ENCODE data around the gene FSTL4. TPM values are rescaled to one million over a fixed set of nuclear protein-coding genes. Genes with fewer than 3 reads are reported as not detected.

Gene FSTL4
- total and polyA plus RNA-seq, 2 of the 4 experiments (the other 2 are of a cell fraction), result 0.18 TPM; not detected in 1

GRCh38 chr5:133266966-133267365, 345.4 kb downstream of the FSTL4 start:
- H3K4me3 ChIP-seq (ENCODE audit: insufficient read depth, low read depth, low read length), result no peak overlapping the region
- H3K23ac ChIP-seq (ENCODE audit: low read depth, low read length), result no peak overlapping the region
- dilution Hi-C loops (cut with HindIII; ENCODE audit: low sequenced_read_pairs, unreplicated experiment) (no loop called here), intact Hi-C loops (cut with micrococcal nuclease) (no loop called here), in situ Hi-C loops (cut with MboI; ENCODE audit: low sequenced_read_pairs) (no loop called here)
- no peak overlapping the region for H4K5ac ChIP-seq (ENCODE audit: low read depth, low read length)
- H2AK5ac ChIP-seq (ENCODE audit: low read depth, low read length), result no peak overlapping the region
- no peak overlapping the region for H3K27ac ChIP-seq (ENCODE audit: insufficient read depth, low read length)
- no peak overlapping the region for H3K56ac ChIP-seq (ENCODE audit: extremely low read depth, insufficient read depth, low read length)
- DNase-seq (no peak), ATAC-seq (ENCODE audit: low read depth) (no peak)
- no peak overlapping the region for H2BK20ac ChIP-seq (ENCODE audit: low read depth, low read length)
- no TSS peak for BruUV-seq (replicated peaks)
- no peak overlapping the region for H3K9ac ChIP-seq (ENCODE audit: low read depth, low read length)
- no peaks in the 10 kb centered on the region for H3K36me3 ChIP-seq (ENCODE audit: control insufficient read depth, insufficient read depth, low read length)
- H2AFZ ChIP-seq (replicated peaks; ENCODE audit: low read length, poor library complexity), result peak overlapping the region; percentile 51
- no peak overlapping the region for H3K18ac ChIP-seq (ENCODE audit: low read depth, low read length)
- H3K4me1 ChIP-seq (ENCODE audit: control insufficient read depth, insufficient read depth, low read length), result no peaks in the 10 kb centered on the region
- H2BK5ac ChIP-seq (ENCODE audit: low read depth, low read length, poor library complexity, severe bottlenecking), result no peak overlapping the region
- no peaks in the 10 kb centered on the region for H3K9me1 ChIP-seq (ENCODE audit: insufficient read depth, low read length)
- no peaks in the 10 kb centered on the region for H3K79me1 ChIP-seq (ENCODE audit: low read depth in 1 of 2, low read length in 2 of 2)
- no peaks in the 10 kb centered on the region for H4K20me1 ChIP-seq (ENCODE audit: insufficient read depth, low read length)
- no peak overlapping the region for H2AK9ac ChIP-seq (replicated peaks; ENCODE audit: low read depth, low read length, poor library complexity)
- no peak overlapping the region for H3K4me2 ChIP-seq (ENCODE audit: low read depth, low read length)
- no peaks in the 10 kb centered on the region for H3K9me3 ChIP-seq (ENCODE audit: control insufficient read depth, insufficient read depth, low read length)
- no CpG with 5 or more reads among the region's 4 CpGs for WGBS, 2 experiments (ENCODE audit: extremely low coverage in 2 of 2, insufficient read length in 1 of 2)
- no peak for TF ChIP-seq ELK1 (IDR thresholded peaks at IDR 0.05; ENCODE audit: borderline replicate concordance, low read depth, low read length)
- no peak for TF ChIP-seq CEBPB (IDR thresholded peaks at IDR 0.05; ENCODE audit: low read depth, low read length)
- TF ChIP-seq NFE2L2 (IDR thresholded peaks at IDR 0.05; ENCODE audit: low read depth, low read length), result no peak
- no peak for TF ChIP-seq POLR2A (IDR thresholded peaks at IDR 0.05; ENCODE audit: low read depth, low read length)
- TF ChIP-seq USF2 (IDR thresholded peaks at IDR 0.05; ENCODE audit: low read depth, low read length), result no peak
- TF ChIP-seq BHLHE40 (IDR thresholded peaks at IDR 0.05; ENCODE audit: low read depth, low read length), result no peak
- no peak for TF ChIP-seq RFX5 (IDR thresholded peaks at IDR 0.05; ENCODE audit: low read depth, low read length)
- TF ChIP-seq SMC3 (IDR thresholded peaks at IDR 0.05; ENCODE audit: low read depth, low read length), result no peak
- no peak for TF ChIP-seq RCOR1 (IDR thresholded peaks at IDR 0.05; ENCODE audit: insufficient replicate concordance, low read length)
- no peak for TF ChIP-seq MXI1 (IDR thresholded peaks at IDR 0.05; ENCODE audit: borderline replicate concordance, low read depth, low read length)
- TF ChIP-seq CHD1 (IDR thresholded peaks at IDR 0.05; ENCODE audit: low read depth, low read length), result no peak
- no peak for TF ChIP-seq MAZ (IDR thresholded peaks at IDR 0.05; ENCODE audit: borderline replicate concordance, low read depth, low read length)
- TF ChIP-seq MAFK (IDR thresholded peaks at IDR 0.05; ENCODE audit: low read depth, low read length), result no peak
- TF ChIP-seq RAD21 (IDR thresholded peaks at IDR 0.05; ENCODE audit: low read length), result no peak
- TF ChIP-seq CTCF (conservative IDR thresholded peaks at IDR 0.05; ENCODE audit: low read depth, low read length), result no peak
- no peak for TF ChIP-seq FOS (IDR thresholded peaks at IDR 0.05; ENCODE audit: low read depth, low read length)
- H2BK15ac ChIP-seq (ENCODE audit: low read depth, low read length), result no peak overlapping the region
- no peak overlapping the region for H4K8ac ChIP-seq (ENCODE audit: low read depth in 2 of 2, low read length in 2 of 2)
- no peak overlapping the region for H2BK120ac ChIP-seq (ENCODE audit: low read depth, low read length)
- no peak overlapping the region for H4K91ac ChIP-seq (ENCODE audit: insufficient read depth, low read depth, low read length)
- no peak overlapping the region for H3K4ac ChIP-seq (ENCODE audit: low read depth, low read length)
- ChIA-PET CTCF (no interaction called here), POLR2A (ENCODE audit: unreplicated experiment) (no interaction called here)
- H3K27me3 ChIP-seq (ENCODE audit: control insufficient read depth, insufficient read depth, low read length), result peaks cover 65% of the 10 kb centered on the region
- no peak overlapping the region for H3K14ac ChIP-seq (replicated peaks; ENCODE audit: low read depth, low read length)

All from IMR-90 (cell line).